HG03442 (cell line): ENCODE data around the gene LDLRAD3.

Experiments used
- ATAC-seq: cut with Tn5 transposase; IDR thresholded peaks from one replicate; pipeline ENCODE4 v1.9.1; 2021; ENCODE audit warnings: mild to moderate bottlenecking, moderate library complexity; ENCODE audit not compliant: unreplicated experiment

The LDLRAD3 gene

GRCh38 chr11:36071917-36072500, 128.1 kb downstream of the LDLRAD3 start:
- no peak for ATAC-seq

DNA sequence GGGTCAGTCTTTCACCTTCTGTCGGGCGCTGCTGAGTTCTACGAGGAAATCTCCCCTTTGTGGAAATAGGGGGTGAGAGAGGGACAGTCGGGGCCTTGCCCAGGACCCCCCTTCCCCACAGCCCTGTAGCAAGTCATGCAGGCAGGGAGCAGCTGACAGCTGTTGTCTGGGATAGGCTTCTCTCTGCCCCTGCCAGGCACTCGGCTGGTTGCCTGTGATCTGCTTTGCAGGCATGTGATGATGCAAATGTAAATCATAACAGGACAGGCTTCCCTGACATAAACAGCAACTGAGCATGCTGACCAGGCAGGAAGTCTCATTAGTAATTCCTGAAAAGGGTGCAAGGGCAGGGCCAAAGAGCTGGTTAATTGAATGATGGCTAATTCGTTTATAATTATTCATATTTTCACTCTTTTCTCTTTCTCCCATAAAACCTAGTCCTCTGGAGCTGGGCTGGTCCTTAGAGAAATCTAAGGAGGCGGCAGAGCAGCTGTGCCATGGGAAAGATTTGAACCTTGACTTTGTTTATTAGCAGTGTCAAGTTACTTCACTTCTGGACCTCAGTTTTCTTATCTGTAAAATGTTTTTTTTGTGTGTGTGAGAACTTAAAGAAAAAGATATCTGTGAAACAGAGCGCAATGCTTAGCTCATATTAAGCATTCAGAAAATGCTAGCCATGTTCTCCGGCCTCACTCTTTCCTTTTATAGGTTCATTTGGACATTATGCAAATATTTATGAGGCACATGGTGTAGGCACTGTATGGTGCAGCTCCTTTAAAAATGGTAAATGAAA, 129.7 kb downstream of the LDLRAD3 start:
- no peak for ATAC-seq

GRCh38 chr11:36074941-36075431, 131.1 kb downstream of the LDLRAD3 start:
- ATAC-seq: no peak

DNA sequence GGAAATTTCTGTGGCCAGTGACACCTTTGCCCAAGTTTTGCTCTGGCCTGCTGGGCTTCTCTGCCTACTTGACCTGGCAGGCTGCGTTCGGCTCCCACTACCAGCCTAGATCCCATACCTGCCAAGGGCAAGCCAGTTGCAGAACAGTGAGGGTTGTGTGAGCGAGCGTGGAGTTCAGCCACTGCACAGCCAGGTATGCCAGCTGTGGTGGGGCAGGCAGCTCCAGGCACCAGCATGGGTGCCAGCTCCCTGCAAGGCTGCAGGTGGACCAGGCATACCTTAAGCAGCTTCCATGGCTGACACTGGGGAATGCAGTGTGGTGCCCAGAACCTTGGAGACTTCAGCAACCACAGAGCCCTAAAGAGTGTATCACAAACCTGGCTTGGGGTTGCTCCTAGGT, 133.5 kb downstream of the LDLRAD3 start:
- no peak for ATAC-seq

GRCh38 chr11:36077886-36078685, 134.2 kb downstream of the LDLRAD3 start:
- no peak for ATAC-seq

DNA sequence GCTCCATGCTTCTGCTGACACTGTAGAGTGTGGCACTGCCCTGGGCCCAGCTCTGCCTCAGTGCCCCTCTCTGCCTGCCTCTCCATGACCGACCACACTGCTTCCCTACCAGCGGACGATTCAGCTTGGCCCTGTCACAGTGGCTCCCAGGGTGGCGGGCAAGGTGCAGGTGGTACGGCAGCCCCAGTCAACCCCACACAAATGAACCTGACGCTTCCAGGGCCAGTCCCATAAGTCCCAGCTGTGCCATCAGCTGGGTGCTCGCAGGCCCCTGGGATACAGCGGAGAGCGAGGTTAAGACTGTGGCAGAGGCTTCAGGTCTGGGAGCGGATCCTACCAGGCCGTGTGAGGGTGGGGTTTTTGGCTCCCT, 134.8 kb downstream of the LDLRAD3 start:
- no peak for ATAC-seq

DNA sequence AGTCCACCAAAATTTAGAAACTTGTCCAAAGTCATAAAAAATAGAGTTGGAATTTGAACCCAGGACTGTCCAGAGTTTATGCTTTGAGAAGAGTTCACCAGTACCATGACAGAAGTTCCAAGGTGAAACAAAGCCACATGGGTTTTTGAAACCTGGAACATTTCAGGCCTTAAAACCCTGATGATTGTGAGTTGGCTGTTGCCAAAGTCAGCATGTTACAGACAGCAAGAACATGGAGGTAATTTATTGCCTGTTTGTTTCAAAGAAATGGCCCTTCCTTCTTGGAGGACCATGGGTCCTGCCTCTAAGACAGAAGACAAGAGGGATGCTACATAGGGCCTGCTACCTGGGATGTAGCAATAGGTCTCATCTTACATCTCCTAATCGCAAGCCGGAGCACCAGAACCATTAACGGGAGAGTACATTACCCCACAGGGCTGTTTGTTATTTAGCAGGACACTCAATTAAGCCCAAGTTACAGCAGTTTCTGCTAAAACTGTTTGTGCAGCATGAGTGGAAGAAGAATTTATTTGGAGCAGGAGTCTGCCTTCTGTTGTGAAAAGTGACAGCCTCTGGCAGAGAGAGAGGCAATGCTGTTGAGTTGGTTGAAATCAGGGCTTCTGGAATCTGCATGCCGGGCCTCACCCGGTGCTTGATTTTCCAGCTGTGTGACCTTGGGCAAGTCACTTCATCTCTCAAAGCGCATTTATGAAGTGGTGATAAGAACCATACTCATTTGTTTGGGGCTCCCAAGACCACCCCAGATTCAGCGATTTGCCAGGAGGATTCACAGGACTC, 136.2 kb downstream of the LDLRAD3 start:
- ATAC-seq: no peak

- no peak for ATAC-seq
Measured at GRCh38 chr11:36081274-36081945, 137.5 kb downstream of the LDLRAD3 start.

DNA sequence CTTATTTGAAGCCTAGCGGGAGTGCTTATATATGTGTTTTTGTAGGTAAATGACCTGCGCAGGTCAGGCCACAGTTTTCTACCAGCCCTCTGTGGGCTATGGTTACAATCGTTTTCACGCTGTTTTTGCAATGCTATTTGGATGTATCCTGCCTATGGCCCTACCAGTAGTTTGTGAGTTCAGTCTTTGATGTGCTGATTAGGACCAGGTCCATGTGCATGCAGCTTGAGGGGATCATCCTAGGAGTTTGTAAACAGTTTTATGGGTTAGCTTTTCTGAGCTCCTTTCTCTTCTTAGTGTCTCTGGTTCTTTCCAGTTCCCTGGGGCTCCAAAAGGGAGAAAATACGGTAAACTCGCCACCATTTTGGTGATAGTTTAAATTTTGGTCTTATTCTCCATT, 142.5 kb downstream of the LDLRAD3 start:
- no peak for ATAC-seq

- ATAC-seq: no peak
Measured at GRCh38 chr11:36088266-36088972, 144.6 kb downstream of the LDLRAD3 start.

DNA sequence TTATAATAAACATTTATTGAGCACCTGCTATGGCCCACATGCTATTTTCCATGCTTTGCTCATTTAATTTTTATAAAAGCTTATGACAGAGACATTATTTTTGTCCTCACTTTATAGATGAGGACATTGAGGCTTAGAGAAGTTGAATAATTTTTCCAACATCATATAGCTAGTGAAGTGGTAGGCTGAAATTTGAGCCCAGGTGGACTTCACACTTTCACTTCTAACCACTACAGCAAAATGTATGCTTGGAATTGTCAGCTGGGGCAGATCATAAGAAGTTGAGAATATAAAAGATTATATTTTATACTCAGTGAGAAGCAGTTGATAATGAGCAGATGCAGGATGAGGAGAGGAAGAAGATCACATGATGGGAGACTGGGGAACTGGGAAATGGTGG, 146.1 kb downstream of the LDLRAD3 start:
- no peak for ATAC-seq

DNA sequence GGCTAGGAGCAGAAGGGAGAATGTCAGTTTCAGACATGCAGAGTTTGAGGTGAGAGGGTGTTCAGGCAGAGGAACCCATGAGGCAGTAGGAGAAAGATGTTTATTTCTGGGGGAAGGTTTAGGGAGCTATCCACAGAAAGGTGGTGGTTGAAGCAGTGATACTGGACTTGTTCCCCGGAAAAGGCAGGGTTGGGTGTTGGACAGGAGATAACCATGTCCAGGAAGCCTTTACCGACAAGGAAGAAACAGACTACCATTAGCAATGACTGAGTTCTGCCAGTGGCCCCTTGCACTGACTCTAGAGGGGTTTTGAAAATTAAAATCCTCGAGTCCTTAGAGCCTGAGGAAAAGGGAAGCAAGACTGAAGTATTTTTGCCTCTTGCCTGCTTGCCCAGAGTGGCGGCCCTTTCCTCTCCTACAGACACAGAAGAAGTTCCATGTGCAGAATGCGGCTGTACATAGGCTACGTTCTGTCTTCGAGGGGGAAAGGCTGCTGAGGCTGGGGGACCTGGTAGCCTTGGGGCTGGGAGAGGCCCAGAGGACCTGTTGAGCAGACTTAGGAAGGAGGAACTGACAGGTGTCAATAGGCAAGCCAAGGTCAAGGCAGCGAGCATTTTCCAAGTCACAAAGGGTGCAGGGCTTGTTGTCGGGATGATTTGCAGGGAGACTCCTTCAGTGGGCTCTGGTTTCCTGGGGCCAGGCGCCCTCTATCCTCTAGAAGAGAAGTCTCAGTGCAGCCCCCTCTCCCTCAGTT, 146.7 kb downstream of the LDLRAD3 start:
- ATAC-seq: no peak

DNA sequence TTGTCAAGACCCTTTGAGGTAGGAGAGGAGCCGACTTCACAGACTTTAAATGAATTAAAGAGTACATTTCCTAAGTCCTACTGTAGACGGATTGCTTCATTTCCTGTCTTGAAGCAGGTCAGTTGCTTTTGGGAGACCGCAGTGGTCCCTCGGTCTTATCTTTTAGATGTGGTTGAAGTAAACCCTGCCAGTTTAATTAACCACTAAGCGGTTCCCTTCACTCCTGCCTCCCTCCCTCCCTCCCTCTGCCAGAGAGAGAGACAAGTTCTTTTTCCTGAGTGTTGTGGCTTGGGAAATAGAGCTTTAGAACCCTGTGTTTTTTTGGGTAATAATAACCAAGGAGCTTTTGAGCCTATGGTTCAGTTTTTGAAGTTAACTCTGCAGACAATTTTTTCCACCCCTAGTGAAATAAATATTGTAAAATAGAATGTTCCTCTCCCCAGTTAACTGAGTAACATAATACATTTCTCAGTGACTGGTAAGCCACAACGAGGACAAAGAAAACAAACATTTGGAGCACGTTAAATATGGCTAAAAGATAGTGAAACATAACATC, 147.5 kb downstream of the LDLRAD3 start:
- no peak for ATAC-seq

DNA sequence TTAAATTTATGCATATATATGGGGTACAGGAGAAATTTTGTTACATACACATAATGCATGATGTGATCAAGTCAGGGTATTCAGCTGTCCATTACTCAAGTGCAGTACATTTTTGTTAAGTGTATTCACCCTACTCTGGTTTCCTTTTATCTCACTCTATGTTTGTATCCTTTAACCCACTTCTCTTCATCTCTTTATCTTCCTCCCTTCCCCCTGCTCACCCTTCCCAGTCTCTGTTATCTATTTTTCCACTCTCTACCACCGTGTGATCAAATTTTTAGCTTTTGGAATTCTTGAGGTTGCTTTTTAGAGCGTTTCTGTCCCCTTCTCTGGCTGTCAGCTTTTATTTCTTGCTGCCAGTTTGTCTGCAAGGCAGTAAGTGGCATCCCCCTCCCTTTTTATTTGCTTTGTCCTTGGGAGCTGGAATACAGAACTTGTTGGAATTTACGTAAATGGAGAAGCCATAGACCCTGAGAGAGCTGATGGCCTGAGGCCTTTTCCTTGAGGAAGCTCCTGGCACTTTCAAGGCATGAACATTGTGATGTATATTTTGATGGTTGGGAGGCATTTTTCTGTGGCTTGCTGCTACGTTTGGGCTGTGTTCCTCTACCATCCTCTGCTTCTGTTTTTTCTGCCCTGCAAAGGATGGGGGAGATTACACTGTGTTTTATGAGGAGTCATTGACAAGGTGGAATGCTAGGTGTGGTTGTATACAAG, 148.6 kb downstream of the LDLRAD3 start:
- ATAC-seq: no peak

DNA sequence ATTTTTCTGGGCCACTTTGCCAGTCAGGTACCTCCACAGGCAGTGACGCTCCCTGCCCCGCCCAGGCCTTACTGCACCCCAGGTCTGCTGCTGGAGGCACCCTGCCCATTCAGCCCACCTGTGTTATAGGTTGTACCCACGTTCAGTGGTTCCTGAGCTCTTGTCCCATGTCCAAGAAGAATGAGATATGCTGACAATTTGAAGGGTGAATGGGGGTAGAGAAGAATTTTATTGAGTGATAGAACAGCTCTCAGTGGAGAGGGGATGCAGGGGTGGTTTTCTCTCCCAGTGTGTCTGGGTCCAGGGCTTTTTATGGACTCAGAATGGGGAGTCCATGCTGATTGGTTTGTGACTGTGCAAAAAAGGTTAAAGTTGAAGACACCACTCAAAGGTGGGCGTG, 149.7 kb downstream of the LDLRAD3 start:
- ATAC-seq: no peak

DNA sequence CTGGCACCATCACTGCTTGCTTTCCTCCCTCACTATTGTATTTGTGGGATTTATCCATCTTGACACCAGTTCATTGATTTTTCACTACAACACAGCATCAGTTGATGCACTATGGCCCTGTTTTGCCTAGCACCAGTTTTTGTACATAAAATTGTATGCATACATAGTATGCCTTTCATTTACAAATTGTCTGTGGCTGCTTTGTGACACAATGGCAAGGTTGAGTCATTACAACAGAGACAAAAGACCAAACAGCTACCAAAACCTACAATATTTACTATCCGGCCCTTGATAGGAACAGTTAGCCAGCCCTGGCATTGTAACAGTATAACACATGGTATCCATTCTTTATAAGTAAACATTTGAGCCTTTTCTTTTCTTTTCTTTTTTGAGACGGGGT, 150.3 kb downstream of the LDLRAD3 start:
- no peak for ATAC-seq

DNA sequence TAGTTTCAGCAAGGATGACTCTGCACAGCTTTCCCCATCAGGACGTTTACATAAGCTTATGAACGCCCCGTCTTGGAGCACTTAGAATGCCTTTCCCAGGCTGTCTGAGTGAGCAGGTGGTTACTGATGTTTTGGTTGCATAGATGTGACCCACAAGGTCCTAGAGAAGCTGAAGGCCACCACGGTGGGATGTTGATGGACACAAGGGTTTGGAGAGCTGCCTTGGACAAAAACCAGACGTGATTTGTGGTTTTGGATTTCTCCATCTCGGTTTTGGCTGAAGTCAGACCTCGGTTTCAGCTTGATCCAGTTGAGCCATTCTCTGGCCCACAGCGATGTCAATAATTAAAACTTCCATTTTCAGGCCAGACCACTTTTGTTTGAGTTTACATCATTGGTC, 151.9 kb downstream of the LDLRAD3 start:
- ATAC-seq: no peak

DNA sequence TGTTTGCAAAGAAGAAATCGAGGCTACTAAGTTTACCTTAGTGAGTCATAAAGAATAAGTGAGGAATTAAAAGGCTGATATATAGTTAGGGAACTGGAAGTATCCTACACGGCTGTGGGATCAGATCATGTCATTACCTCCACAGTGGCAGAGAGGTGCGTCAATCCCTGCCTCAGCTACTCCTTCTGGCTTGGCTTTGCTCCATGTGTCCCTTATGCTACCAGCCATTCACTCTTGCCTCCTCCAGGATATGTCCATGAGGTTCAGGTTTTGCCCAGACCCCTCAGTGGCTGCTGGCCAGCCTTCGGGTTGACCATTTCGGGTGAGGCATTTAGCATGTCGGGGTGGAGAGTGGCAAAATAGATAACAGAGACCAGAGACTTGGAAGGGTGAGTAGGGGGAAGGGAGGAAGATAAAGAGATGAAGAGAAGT, 153.4 kb downstream of the LDLRAD3 start:
- ATAC-seq: no peak
